HG03565 (cell line): ENCODE measurements around the gene COQ10B.
A peak's percentile ranks its signal among the peaks of the same experiment; 100 is the strongest.
"Not testable (repeated sequence)": the region's sequence is repeated elsewhere in the genome, so short reads cannot be mapped to it uniquely, and the experiment has no call there.

Experiments used
- ATAC-seq: cut with Tn5 transposase; IDR thresholded peaks from one replicate; pipeline ENCODE4 v1.9.1; 2021; ENCODE audit warnings: mild to moderate bottlenecking, moderate library complexity; ENCODE audit not compliant: unreplicated experiment

Gene COQ10B

GRCh38 chr2:197450465-197450864 lies 2.9 kb upstream of the COQ10B start:
- ATAC-seq, result no peak

GRCh38 chr2:197450935-197451358 lies 2.4 kb upstream of the COQ10B start:
- ATAC-seq, result not testable (repeated sequence)

GRCh38 chr2:197452754-197453122 lies 614 bp upstream of the COQ10B start:
- no peak for ATAC-seq

GRCh38 chr2:197453914-197454398 lies 604 bp downstream of the COQ10B start:
- peak; percentile 16 for ATAC-seq

- no peak for ATAC-seq
These were observed 1.6 kb downstream of the COQ10B start for GRCh38 chr2:197454923-197455322.

- no peak for ATAC-seq
These were observed 2.1 kb downstream of the COQ10B start for GRCh38 chr2:197455428-197455827.

- ATAC-seq, result no peak
These were observed 7.3 kb downstream of the COQ10B start for GRCh38 chr2:197460649-197461048.

- no peak for ATAC-seq
These were observed 7.7 kb downstream of the COQ10B start for GRCh38 chr2:197461057-197461456.

- no peak for ATAC-seq
These were observed 10.8 kb downstream of the COQ10B start for GRCh38 chr2:197464175-197464574.

GRCh38 chr2:197472166-197472565 lies 18.8 kb downstream of the COQ10B start:
- ATAC-seq, result no peak

- ATAC-seq, result no peak
These were observed 24.4 kb downstream of the COQ10B start for GRCh38 chr2:197477797-197478196.

- no peak for ATAC-seq
These were observed 27.0 kb downstream of the COQ10B start for GRCh38 chr2:197480165-197481036.

GRCh38 chr2:197484248-197484647 lies 30.9 kb downstream of the COQ10B start:
- ATAC-seq, result not testable (repeated sequence)

GRCh38 chr2:197486175-197486574 lies 32.8 kb downstream of the COQ10B start:
- ATAC-seq, result no peak

- ATAC-seq, result no peak
These were observed 34.0 kb downstream of the COQ10B start for GRCh38 chr2:197487385-197487784.

GRCh38 chr2:197495433-197496134 lies 42.2 kb downstream of the COQ10B start:
- ATAC-seq, result no peak

GRCh38 chr2:197496695-197497094 lies 43.3 kb downstream of the COQ10B start:
- ATAC-seq, result no peak

- no peak for ATAC-seq
These were observed 44.0 kb downstream of the COQ10B start for GRCh38 chr2:197497326-197497725.

GRCh38 chr2:197498235-197498936 lies 45.0 kb downstream of the COQ10B start:
- ATAC-seq, result no peak

GRCh38 chr2:197498937-197499593 lies 45.7 kb downstream of the COQ10B start:
- ATAC-seq, result no peak
